Adrenal gland (tissue), 12 donors: Measurements from ENCODE around the gene MUSK. TPM values are rescaled to one million over a fixed set of nuclear protein-coding genes. Genes with fewer than 3 reads are reported as not detected.

Source experiments
- DNase-seq, 7 donors: peaks; one replicate each; pipeline ENCODE4 v3.0.0-alpha.2; 2019 to 2020
- H3K27ac ChIP-seq, 5 donors: fragments of 200-600 bp; sonication (generic) in 4 of 5; 1 replicate in 3 of 5; 2 replicates in 2 of 5; pipeline versions ENCODE4 v1.5.1 to v1.8.0; 2016 to 2020; ENCODE audit warnings: mild to moderate bottlenecking in 1 of 5
- H3K27me3 ChIP-seq: fragments of 200-600 bp; 2 replicates; pipeline ENCODE4 v1.8.0; 2021
- H3K36me3 ChIP-seq, 2 donors: fragments of 200-600 bp; replicated peaks in 1 of 2; 1 replicate in 1 of 2; 2 replicates in 1 of 2; pipeline versions ENCODE4 v1.5.1 to v1.8.0; 2018 to 2022
- H3K4me1 ChIP-seq, 2 donors: fragments of 200-600 bp; replicated peaks in 1 of 2; 1 replicate in 1 of 2; 2 replicates in 1 of 2; pipeline versions ENCODE4 v1.5.1 to v1.8.0; 2018 to 2021
- H3K4me3 ChIP-seq, 4 donors: fragments of 200-600 bp; sonication (generic) in 3 of 4; one replicate each; pipeline ENCODE4 v1.5.1; 2016 to 2018
- H3K9me3 ChIP-seq, 3 donors: fragments of 200-600 bp; sonication (generic) in 1 of 3; replicated peaks in 1 of 3; 1 replicate in 2 of 3; 2 replicates in 1 of 3; pipeline versions ENCODE4 v1.5.1 to v1.8.0; 2016 to 2021
- POLR2A ChIP-seq, 2 donors: fragments of 450-650 bp; IDR thresholded peaks; one replicate each; pipeline ENCODE4 v1.6.1; 2017; ENCODE audit warnings: antibody characterized with exemption in 2 of 2, mild to moderate bottlenecking in 2 of 2, moderate library complexity in 1 of 2
- WGBS, 4 donors: extraction: QIAGEN DNeasy Blood & Tissue Kit in 2 of 4; methylation state at CpG; one replicate each; pipeline versions ENCODE4 v1.1.5 to v1.1.7; 2013 to 2017; 5-methylcytosine and 5-hydroxymethylcytosine counted together
- intact Hi-C, 2 donors: fragments of 100-400 bp; cut with DNase I; formaldehyde crosslinking; loops; one replicate each; pipeline versions ENCODE4 v1.14.1 to v1.15.0; 2022 to 2023
- polyA plus RNA-seq, 3 donors: library from polyadenylated mRNA; stranded (reverse); fragments of 200-250 nt in 2 of 3; fragments of 350-450 nt in 1 of 3; fragmentation: Illumina TruSeq in 1 of 3; extraction: RNeasy Lipid Tissue Mini Kit (QIAGEN cat#74804) in 1 of 3; gene quantifications; one replicate each; pipeline ENCODE4 v1.2.3, GENCODE V29; 2013 to 2014
- total RNA-seq, 9 donors: library from RNA; depleted of rRNA in 4 of 9; stranded (reverse); fragments of >200 nt in 4 of 9; fragments of 120-200 nt in 1 of 9; fragmentation: NEBNext Ultra II Directional in 1 of 9; extraction: Animal tissue kit (Norgen Biotek cat#: 25700) in 1 of 9; gene quantifications; one replicate each; pipeline versions ENCODE4 v1.1.0 to v1.2.4, GENCODE V29; 2013 to 2023
- TF ChIP-seq, protein P1 (sequence below), 6 experiments: fragments of 450-650 bp in 4 of 6; fragments of 200-600 bp in 2 of 6; sonication (generic) in 1 of 6; IDR thresholded peaks; 1 replicate in 5 of 6; 2 replicates in 1 of 6; pipeline versions ENCODE4 v1.5.1 to v1.8.0; 2016 to 2021; ENCODE audit warnings: antibody characterized with exemption in 6 of 6, mild to moderate bottlenecking in 2 of 6, moderate library complexity in 1 of 6
- donor health status: healthy with polysubstance abuse.
- donor health status: Bipolar disorder and iron deficiency.
- donor health status: DM: yes; HTN: yes; CAD: no.
- donor health status: DM: no; HTN: no; CAD: no.
- donor health status: DM: no; HTN: no; CAD: no.
- donor health status: DM: yes; HTN: yes; CAD: no.

The MUSK gene
- total and polyA plus RNA-seq, 12 donors: 0.04 to 5.1 (median 0.15) TPM; not detected in 2

DNA sequence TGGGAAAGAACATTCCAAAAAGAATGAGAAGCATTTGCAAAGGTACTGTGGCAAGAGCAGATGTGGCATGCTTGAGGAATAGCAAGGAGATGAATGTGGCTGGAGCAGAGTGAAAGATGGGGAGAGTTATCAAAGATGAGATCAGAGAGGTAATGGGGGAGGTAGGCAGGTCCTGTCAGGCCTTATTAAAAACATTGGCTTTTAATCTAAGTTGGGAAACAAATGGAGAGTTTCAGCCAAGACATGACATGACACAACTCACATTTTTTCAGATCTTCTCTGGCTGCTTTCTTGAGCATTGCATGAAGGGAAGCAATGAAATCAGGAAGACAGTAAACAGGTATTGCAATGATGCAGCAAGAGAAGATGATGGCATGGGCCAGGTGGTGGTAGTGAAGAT is 120.3 kb downstream of the MUSK start:
- intact Hi-C loops: no loop called here
- H3K9me3 ChIP-seq: no peaks in the 10 kb centered on the region
- H3K27ac ChIP-seq: no peak overlapping the region
- no peak overlapping the region for H3K4me3 ChIP-seq
- no peaks in the 10 kb centered on the region for H3K27me3 ChIP-seq
- H3K36me3 ChIP-seq: no peaks in the 10 kb centered on the region
- TF ChIP-seq, protein P1, sequence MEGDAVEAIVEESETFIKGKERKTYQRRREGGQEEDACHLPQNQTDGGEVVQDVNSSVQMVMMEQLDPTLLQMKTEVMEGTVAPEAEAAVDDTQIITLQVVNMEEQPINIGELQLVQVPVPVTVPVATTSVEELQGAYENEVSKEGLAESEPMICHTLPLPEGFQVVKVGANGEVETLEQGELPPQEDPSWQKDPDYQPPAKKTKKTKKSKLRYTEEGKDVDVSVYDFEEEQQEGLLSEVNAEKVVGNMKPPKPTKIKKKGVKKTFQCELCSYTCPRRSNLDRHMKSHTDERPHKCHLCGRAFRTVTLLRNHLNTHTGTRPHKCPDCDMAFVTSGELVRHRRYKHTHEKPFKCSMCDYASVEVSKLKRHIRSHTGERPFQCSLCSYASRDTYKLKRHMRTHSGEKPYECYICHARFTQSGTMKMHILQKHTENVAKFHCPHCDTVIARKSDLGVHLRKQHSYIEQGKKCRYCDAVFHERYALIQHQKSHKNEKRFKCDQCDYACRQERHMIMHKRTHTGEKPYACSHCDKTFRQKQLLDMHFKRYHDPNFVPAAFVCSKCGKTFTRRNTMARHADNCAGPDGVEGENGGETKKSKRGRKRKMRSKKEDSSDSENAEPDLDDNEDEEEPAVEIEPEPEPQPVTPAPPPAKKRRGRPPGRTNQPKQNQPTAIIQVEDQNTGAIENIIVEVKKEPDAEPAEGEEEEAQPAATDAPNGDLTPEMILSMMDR (IDR thresholded peaks at IDR 0.05): no peak
- TF ChIP-seq POLR2A (IDR thresholded peaks at IDR 0.05): no peak
- no peaks in the 10 kb centered on the region for H3K4me1 ChIP-seq
- DNase-seq: no peak

DNA sequence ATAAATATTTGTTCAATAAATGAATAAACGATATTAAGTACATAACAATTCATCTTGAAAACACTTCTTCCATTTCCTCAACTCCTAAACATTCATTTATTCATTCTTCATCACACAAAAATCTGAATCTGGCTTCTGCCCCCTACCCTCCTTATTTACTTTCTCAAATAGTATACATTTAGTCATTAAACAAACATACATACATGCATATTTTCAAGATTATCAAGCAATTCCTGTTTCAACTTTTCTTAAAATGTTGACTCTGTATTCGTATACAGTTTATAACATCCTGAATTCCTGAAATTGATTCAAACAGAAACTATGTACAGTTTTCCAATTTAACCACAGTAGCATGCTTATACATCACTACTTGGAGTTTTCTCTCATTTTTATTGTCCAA is 129.0 kb downstream of the MUSK start:
- peaks cover 0 to 13% of the 10 kb centered on the region in 2 donors for H3K4me1 ChIP-seq
- no peaks in the 10 kb centered on the region for H3K36me3 ChIP-seq
- no peaks in the 10 kb centered on the region for H3K27me3 ChIP-seq
- H3K4me3 ChIP-seq: no peak overlapping the region
- H3K9me3 ChIP-seq: no peaks in the 10 kb centered on the region
- no peak overlapping the region for H3K27ac ChIP-seq
- intact Hi-C loops: no loop called here
- no peak for DNase-seq
- WGBS, 4 donors: 40 to 62% (median 51%) methylated on average over 2 of the region's 2 CpGs
- TF ChIP-seq, protein P1 (IDR thresholded peaks at IDR 0.05): no peak
- TF ChIP-seq POLR2A (IDR thresholded peaks at IDR 0.05): no peak

DNA sequence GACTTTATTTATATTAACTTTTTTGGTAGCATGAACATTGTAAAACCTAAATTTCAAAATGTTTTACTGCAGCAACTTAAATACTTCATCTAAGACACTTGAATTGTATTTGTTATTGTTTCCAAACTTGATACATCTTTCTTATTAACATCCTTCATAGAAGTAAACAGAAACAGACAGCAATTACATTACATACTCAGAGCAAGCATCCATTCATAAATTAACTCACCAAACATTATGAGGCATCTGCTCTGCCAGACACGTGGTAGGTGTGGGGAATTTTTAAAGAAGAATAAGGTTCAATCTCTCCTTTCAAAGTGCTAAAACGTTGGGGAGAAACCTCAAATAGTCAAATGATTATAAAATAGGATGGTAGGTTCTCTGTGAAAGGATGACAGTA is 130.8 kb downstream of the MUSK start:
- no peaks in the 10 kb centered on the region for H3K27me3 ChIP-seq
- peaks cover 0 to 13% of the 10 kb centered on the region in 2 donors for H3K4me1 ChIP-seq
- H3K9me3 ChIP-seq: no peaks in the 10 kb centered on the region
- H3K36me3 ChIP-seq: no peaks in the 10 kb centered on the region
- intact Hi-C loops: no loop called here
- no peak for TF ChIP-seq POLR2A (IDR thresholded peaks at IDR 0.05)
- TF ChIP-seq, protein P1 (IDR thresholded peaks at IDR 0.05): no peak
- no peak overlapping the region for H3K4me3 ChIP-seq
- WGBS, 4 donors: 24 to 29% (median 28%) methylated on average over 2 of the region's 2 CpGs
- no peak for DNase-seq
- no peak overlapping the region for H3K27ac ChIP-seq

DNA sequence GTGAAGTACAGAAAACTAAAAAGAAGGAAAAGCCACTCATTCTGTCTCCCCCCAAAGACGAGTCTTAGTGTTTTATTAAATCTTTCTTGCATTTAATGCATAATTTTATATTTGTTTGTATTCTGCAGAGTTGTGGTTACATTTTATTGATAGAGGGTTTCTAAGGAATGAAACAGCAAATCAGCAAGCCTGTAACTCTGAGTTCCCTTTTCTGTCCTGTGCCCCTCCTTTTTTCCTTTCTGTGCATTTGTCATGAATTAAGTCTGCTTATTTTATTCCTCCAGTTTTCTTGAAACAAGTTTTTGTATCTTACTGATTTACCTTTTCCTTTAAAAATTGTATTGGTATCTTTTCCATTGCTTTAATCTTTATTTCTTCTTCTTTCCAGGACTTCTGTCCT is 132.8 kb downstream of the MUSK start:
- no peak for DNase-seq
- Histone ChIP-seq H3K27ac (no peak overlapping the region), H3K27me3 (no peaks in the 10 kb centered on the region), H3K36me3 (no peaks in the 10 kb centered on the region), H3K4me1 (peaks cover 0 to 13% of the 10 kb centered on the region in 2 donors), H3K4me3 (no peak overlapping the region), H3K9me3 (no peaks in the 10 kb centered on the region)
- intact Hi-C loops: no loop called here
- TF ChIP-seq, protein P1 (IDR thresholded peaks at IDR 0.05): no peak
- no peak for TF ChIP-seq POLR2A (IDR thresholded peaks at IDR 0.05)
- 46 to 68% (median 57%) methylated on average over 1 of the region's 1 CpG for WGBS, 4 donors
